Measurements from ENCODE around the gene MARCHF9. TPM values are rescaled to one million over a fixed set of nuclear protein-coding genes. Genes with fewer than 3 reads are reported as not detected.

The MARCHF9 gene
- total RNA-seq, 1 experiment from 2014 or later = 5.5 TPM

DNA sequence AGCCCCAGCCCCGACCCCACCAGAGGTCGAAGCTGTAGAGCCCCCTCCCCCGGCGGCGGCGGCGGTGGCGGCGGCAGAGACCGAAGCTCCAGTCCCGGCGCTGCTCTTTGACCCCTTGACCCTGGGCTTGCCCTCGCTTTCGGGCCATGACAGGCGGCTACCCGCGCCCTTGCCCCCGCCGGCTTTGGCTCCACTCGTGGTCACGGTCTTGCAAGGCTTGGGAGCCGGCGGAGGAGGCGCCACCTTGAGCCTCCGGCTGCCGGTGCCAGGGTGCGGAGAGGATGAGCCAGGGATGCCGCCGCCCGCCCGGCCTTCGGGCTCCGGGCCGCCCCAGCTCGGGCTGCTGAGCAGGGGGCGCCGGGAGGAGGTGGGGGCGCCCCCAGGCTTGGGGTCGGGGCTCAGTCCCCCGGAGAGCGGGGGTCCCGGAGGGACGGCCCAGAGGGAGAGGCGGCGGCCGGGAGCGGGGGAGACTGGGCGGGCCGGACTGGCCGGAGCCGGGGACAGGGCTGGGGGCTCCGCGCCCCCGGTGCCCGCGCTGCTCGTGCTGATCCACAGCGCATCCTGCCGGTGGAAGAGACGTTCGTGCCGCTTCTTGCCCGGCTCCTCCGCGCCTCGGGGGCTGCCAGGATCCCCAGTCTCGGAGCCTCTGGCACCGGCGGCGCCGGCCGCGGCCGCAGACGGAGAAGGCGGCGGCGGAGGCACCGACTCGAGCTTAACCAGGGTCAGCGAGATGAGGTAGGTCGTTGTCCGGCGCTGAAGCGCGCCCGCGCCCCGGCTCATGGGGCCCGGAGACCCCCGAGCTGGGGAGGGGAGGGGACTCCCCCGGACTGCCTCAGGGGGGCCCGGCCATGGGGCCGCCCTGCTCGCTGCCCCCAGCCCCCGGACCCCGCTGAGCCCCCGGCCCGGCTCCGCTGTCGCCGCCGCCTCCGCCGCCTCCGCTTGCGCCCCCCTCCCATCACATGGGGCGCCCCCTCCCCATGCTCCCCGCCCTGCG lies 17.1 kb upstream of the MARCHF9 start:
- no peak for DNase-seq (ENCODE audit: low spot score)

DNA sequence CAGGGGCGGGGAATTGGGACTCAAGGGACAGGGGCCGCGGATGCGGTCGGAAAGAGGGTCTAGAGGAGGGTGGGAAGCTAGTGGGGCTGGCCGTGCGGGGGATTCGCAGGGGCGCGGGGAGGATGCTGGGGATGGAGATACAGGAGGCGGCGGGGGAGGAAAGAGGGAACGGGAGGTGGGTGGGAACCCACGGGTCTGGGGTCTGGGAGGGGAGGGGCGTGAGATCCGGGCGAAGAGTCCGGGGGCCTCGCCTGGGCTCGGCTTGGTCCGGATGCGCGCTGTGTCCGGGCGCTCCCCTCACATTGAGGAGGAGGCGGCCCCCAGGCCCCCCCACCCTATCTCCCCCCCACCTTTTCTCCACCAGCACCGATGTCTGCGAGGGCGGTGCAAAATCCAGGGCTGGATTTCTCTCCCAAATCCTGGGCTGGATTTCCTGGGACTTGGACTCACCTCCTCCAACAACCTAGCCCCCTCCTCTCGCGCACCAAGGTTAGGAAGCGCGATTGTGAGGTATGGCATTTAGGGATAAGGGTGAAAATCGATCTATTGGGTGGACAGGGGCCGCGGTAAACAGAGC lies 16.2 kb upstream of the MARCHF9 start, which contains the start of gene AGAP2:
Gene AGAP2, minus strand, starts transcription at position 82 of the 577 bp plus-strand sequence. CDS start 496 bp downstream, outside the sequence.
- DNase-seq (ENCODE audit: low spot score) = no peak

DNA sequence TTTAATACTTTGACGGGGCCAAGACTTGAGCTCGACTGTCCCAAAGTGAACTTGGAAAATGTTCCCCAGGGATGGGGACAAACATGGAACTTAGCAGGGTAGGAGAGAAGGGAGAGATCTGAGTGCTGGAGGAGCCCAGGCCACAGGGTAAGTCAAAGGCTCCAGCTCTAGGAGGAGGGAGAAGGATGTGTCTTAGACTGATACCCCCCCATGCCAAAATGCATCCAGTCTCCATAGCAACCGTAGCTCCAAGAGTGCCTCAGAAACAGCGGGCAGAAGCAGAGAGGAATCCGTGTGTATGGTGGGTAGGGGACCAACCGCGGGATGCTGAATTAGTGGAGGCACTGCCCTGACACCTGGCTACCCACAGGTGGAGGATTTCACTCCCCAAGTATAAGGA lies 15.5 kb upstream of the MARCHF9 start:
- no peak for DNase-seq (ENCODE audit: low spot score)

DNA sequence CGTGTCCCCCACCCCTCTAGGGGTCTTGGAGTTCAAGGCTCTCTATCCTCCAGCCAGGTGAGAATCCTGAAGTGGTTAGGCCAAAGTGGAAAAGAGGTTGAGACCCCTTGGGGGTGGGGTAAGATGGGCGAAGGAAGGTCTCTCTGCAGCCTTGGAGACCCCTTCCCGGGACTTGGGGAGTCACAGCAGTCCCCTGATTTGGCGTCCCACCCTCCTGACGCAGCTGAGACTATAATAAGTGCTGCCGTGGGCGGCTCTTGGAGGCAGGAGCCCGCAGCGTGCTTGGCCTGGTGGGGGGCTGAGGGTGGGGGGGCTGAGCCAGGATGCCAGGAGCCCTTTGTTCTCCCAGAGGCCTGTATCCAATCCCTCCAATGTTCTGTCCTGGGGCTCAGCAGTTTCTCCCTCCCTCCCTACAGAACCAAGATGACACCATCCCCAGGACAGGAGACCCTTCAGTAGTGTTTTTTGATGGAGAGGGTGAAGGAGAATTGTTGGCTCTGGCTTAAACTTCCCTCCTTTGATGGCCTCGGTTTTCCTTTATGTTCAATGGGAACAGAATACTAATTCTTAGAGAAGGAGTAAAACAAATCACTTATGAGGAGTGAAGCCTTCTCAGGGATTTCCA lies 14.9 kb upstream of the MARCHF9 start:
- DNase-seq (ENCODE audit: low spot score) = no peak

DNA sequence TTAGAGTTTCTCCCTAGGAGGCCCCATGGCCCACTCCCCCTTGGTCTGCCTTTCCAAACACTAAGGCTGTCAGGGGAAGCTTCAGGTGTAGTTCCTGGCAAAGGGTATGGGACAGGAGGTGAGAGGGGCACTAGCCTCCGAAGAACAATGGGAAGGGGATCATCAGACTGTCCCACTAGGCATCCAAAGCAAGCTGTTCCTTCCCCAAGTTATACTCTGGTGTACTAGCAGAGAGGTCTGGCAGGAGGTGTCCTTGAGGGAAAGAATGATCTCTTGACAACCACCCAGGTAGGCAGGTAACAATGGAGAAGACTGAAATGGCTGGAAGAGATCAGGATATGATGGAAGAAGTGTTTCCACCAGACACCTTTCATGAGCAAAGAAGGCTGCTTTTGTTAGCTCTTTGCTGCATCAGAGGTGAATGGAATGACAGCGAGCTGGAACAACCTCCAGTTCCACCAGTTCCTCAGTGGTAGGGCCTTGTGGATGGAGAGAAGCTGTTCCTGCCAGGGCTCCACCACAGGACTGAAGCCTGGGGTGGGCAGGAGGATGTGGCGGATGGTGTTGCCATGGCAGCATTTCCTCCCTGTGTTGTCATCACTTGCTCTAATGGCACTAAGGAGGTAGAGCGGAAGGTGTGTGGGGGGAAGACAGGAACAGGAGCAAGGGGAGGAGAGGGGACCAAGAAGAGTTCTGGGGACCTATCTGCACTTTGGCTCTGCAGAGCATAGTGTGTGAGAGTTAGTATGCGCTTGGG lies 14.1 kb upstream of the MARCHF9 start:
- DNase-seq (ENCODE audit: low spot score) = no peak

DNA sequence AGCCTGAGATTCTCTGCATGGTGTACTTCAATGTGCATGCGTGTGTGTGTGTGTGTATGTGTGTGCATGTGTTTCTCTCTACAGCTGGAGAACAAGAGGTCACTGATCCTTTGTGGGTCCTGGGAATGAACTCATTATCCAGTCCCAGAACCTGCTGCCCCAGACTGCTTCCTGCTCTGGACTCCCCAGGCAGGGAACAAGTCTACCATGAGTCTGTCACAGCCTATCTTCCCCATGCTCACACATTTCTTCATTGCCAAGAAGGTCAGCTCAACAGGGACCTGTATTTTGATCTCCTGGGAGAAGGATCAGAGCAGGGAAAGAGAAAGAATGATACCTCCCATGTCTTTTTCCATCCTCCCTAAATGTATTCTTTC lies 13.5 kb upstream of the MARCHF9 start:
- DNase-seq (ENCODE audit: low spot score) = no peak

DNA sequence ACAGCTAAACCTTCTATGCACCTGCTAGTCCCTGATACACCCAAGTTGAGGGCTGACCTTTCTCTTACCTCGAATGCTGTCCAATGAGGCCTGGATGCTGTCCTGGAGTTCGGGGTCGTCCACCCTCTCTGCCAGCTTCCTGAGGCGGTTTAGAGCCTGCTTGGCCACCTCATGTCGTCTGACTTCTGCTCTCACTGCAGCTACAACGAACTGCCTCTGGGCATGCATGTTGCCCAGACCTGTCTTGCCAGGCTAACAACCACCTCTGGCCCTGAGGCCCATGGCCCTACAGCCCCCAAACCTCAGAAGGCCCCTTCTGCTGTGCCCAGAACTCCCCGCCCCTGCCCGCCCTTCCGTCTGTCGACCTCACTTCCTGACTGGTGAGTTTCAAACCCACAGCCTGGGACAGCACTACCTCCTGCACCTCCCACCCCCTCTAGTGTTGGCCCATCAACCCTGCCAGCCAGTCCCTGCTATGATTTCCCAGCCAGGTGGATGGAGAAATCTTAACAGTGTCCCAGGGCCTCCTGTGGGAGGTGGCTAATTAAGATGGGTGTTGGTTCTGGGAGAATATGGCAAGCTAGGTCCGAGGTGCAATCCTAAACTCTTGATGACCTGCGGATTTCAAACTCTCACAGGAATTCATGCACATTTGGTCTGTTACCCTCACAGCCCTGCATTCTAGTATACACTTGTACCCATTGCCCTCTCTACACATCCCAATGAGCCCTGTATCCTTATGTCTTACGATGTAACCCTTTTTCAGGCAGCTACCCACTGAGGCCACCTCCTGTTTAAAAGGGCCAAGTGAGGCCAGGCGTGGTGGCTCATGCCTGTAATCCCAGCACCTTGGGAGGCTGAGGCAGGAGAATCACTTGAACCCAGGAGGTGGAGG lies 12.8 kb upstream of the MARCHF9 start:
- no peak for DNase-seq (ENCODE audit: low spot score)

DNA sequence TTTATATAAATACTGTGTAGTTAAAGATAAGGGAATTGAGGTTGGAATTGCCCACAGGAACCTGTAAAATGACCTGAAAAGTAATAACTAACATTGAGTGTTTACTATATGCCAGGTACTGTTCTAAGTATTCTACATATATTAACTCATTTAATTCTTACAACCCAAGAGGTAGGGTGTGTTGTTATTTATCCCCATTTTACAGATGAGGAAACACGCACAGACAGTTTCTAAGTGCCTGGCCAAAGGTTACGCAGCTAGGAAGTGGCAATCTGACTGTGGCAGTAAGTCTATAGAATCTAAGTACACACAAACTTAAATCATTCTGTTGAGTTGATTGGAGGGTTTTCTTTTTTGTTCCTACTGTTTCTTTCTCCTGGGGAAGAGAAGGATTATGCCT lies 11.1 kb upstream of the MARCHF9 start:
- no peak for DNase-seq (ENCODE audit: low spot score)

DNA sequence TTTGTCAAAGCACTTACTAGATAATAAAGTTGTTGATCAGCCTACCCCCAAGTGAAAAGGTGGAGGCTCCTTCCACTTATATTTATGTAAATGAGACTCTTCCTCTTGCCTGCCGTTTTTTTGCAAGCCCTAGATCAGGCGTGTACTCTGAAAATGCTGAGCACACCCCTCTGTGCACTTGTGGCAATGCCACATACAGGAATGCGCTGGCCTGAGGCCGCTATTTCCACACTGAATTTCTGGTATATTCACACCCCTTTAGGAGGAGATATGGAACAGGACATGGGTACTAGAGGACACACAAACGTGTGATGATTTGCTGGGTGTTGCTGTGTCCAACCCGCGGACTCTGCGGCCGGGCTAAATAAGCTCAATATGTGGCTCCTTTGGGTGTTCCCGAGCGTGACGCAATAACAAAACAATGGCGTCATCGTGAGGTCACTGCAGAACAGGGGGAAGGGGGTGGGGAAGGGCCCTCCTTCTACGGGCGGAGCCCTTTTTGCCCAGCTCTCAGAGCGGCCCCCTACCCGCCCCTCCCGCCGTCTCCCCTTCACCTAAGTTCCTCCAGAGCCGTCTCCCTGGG lies 10.6 kb upstream of the MARCHF9 start:
- DNase-seq (ENCODE audit: low spot score) = peak; percentile 67

DNA sequence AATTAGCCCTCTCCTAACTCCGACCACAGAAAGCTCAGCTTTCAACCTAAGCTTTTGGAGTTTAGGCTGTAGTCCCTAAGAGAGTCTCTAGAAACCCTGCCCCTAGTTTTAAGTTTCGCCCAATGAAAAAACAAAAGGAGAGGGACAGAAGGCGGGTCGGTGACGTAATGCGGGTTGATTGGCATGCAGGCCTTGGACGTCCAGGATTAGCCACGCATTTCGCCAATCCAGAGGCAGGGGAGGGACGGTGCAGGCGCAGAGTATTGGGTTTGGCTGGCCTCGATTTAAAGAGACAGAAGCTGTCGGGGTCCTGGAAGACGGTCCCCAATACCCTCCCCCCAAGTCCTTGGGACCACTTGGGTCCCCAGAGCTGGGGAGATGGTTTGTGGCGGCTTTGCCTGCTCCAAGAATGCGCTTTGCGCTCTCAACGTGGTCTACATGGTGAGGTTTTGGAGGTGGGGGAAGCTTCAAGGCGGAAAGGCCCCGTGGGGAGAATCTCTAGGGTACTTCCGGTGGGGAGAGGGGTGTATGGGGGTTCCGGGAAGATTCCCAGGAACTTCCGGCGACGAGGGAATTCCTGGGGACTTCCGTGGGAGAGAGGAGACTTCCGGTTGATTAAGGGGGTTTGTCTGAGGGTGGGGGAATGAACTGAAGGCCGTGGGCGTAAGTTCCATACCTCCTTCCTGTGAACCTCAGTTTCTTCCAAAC lies 10.0 kb upstream of the MARCHF9 start, which contains the start of gene TSPAN31:
Gene TSPAN31, plus strand, starts transcription at position 263 of the 708 bp plus-strand sequence. Its CDS starts 116 bp downstream, at position 379.
- peak; percentile 96 for DNase-seq (ENCODE audit: low spot score)

DNA sequence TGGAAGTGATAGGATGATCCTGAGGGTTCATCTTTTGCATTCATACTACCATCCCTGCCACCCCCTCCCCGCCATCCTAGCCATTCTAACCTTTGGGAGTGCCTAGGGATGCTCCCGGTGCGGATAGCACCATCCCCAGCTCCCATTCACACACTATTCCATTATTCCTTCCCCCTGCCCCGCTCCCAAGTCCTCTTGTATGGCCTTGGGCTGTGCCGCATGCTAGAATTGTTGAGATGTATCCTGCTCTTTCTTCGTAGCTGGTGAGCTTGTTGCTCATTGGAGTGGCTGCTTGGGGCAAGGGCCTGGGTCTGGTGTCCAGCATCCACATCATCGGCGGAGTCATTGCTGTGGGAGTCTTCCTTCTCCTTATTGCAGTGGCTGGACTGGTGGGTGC lies 9.4 kb upstream of the MARCHF9 start:
- DNase-seq (ENCODE audit: low spot score) = no peak

DNA sequence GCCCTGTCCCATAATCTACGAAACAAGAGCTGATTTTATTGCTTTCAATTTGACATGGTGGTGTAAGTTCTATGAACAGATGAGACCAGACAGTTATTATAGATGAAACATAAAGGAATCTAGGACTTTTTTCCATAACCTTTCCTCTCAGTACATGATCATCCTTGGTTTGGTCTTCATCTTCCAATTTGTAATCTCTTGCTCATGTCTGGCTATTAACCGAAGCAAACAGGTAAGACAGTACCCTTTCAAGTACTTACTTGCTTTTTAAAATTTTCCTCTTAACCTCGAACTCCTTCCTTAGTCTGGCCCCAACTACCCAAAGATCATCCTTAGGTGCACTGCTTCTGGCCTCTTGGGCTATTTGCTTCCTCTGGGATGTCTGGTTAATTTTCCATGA lies 8.9 kb upstream of the MARCHF9 start:
- no peak for DNase-seq (ENCODE audit: low spot score)

DNA sequence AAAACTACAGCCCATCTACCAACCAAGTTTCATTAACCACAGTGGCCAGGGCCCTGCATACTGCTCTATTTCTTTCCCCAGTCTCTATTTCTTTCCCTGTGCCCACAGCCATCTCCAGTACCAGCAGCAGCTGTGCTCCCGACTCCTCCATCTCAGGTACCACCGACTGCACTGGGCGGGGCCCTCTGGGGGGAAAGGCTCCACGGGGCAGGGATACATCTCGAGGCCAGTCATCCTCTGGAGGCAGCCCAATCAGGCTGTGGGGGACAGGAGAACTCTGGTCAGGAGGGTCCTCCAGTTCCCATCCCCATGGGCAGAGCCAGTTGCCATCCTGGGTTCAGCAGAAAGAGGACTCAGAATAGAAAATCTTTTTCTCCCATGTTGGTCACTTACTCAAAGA lies 5.8 kb upstream of the MARCHF9 start:
- no peak for DNase-seq (ENCODE audit: low spot score)

DNA sequence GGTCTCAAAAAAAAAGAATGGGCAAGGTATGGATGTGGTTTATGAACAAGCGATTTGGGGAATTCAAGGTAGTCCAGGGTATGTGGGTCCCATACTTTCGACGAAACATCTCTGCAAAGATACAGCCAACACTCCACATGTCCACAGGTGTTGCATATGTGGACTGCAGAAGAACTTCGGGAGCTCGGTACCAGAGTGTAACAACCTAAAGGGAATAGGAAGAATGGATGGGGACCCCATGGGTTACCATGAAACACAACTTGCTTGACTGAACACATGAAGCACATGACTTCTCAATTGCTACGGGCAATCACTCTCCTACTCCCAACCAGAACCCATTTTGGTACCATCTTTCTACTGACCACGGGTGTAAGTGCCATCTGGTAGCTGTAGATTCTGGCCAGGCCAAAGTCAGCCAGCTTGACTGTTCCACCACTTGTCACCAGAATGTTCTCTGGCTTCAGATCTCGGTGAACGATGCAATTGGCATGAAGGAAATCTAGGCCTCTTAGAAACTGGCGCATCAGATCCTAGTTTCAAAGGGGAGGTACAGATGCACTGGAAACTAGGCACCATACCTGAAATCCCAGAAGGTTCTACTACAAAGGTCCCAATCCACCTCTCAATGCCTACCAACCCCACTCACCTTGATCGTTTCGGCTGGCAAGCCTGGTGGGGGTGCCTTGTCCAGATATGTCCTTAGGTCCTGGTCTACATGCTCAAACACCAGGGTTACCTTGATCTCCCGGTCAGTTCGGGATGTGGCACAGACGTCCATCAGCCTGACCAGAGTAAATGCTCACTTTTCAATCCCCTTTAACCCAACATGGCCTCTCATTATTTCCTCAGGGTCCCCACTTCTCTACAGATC lies 4.1 kb upstream of the MARCHF9 start:
- DNase-seq (ENCODE audit: low spot score) = no peak

DNA sequence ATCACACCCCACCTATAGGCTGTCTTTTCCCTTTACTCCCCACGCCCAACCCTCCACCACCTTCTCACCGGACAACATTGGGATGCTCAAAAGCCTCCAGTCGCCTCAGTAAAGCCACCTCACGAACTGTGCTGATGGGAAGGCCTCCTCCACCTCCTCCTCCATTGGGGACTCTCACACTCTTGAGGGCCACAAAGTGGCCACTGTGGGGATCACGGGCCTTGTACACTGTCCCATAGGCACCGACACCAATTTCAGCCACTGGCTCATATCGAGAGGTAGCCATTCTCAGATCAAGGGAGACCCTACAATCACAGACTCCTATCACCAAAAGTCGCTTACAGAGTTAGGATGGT lies 3.5 kb upstream of the MARCHF9 start:
- no peak for DNase-seq (ENCODE audit: low spot score)

DNA sequence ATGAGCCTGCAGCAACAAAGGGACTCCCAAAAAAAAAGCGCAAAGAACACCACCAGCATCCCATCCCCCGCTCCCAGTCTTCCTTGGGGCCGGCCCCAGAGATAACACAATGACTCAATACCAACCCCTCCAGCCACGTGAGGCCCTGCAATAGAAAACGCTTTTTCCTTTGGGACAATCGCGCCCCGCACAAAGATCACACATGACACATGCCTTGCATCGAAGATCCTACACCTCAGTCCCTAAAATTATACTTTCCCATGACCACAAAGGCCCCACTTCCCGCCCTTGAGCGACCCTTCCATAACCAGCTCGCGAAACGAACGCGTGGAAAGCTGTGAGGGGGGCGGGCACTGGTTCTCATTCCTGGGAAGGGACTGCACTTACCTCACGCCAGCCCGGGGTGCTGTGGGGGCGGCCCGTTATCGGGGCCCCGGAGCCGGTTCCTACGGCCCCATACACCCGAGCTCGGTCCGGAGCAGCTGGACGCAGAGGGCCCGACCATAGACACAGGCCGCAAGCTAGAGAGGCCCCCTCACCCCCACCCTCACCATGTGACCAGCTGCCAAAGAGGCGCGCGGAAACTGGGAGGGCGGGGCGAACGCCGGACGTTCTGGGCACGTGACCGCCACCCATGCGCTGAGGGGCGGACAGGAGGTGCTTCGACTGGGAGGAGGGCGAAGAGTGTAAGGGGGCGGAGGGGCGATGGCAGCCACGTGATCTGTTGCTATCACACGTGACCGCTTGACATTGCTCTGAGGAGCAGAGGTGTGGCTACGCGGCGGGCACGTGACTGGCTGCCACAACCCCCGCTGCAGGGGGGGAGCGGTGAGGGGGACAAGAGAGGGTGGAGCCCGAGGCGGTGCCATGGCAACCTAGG lies 2.9 kb upstream of the MARCHF9 start, which contains the start of gene CDK4:
Gene CDK4, minus strand, starts transcription at position 523 of the 880 bp plus-strand sequence. CDS start 593 bp downstream, outside the sequence.
- DNase-seq (ENCODE audit: low spot score) = peak; percentile 99

DNA sequence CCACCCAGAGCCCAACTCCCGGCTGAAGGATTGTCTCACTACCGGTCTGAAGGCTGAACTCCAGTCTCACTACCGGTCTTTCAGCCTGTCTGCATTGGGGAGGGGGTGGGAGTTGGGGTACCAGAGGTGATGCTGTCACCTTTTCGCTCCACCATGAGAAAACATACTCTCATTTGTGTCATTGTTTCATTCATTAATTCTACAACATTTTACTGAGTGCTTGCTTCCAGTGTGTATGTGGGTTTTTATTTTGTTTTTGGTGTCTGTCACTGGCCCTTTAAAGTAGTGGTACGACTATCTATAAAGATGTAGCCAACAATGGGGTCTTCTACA lies 2.3 kb upstream of the MARCHF9 start:
- no peak for DNase-seq (ENCODE audit: low spot score)
